GM12878 (cell line): Measurements from ENCODE around the gene PGBD5. TPM values are rescaled to one million over a fixed set of nuclear protein-coding genes. Genes with fewer than 3 reads are reported as not detected.

Source experiments
- ATAC-seq: fragments of 200-7000 bp; cut with Tn5 transposase; 3 replicates; pipeline ENCODE4 v1.9.1; 2020; ENCODE audit warnings: mild to moderate bottlenecking, moderate library complexity
- BruUV-seq: library from RNA; stranded (reverse); fragments of 400-500 nt; replicated peaks from 2 replicates; lab custom pipeline; 2021; lab: Mats Ljungman, UMichigan
- CTCF ChIA-PET: fragments of 300-600 bp; sonication (Branson Sonifier 250); formaldehyde crosslinking; extraction: SDS; loops from one replicate; lab custom pipeline; 2021; ENCODE audit warnings: inconsistent platforms; lab: Yijun Ruan, JAX
- POLR2A ChIA-PET: fragments of 350-600 bp; formaldehyde crosslinking; extraction: SDS; loops from one replicate; lab custom pipeline; 2021; ENCODE audit warnings: inconsistent platforms; lab: Charles Lee
- RAD21 ChIA-PET: fragments of 300-600 bp; sonication (Branson Sonifier 250); formaldehyde crosslinking; loops from one replicate; lab custom pipeline; 2023; ENCODE audit warnings: antibody characterized with exemption; ENCODE audit not compliant: unreplicated experiment; lab: Charles Lee
- SMC1A ChIA-PET: fragments of 300-600 bp; sonication (Branson Sonifier 250); formaldehyde crosslinking; loops from one replicate; lab custom pipeline; 2023; ENCODE audit not compliant: unreplicated experiment, uncharacterized antibody; lab: Charles Lee
- DNase-seq: peaks from one replicate; pipeline ENCODE4 v3.0.0-alpha.2; 2011; ENCODE audit warnings: low read depth, low spot score
- FAIRE-seq: peaks from 3 replicates; lab custom pipeline; 2011; peaks lifted over from hg19 to GRCh38; lab: Jason Lieb, UNC
- H2AFZ ChIP-seq: 2 replicates; pipeline ENCODE4 v1.6.0; 2011; ENCODE audit warnings: low read depth, low read length, control low read depth; ENCODE audit not compliant: control insufficient read depth
- H3K27ac ChIP-seq: 2 replicates; pipeline ENCODE4 v1.5.1; 2011; ENCODE audit warnings: control low read depth; ENCODE audit not compliant: control insufficient read depth, insufficient read depth
- H3K27me3 ChIP-seq, 2 experiments: replicated peaks in 1 of 2; 2 replicates each; pipeline versions ENCODE4 v1.6.0 to v1.6.1; 2011; ENCODE audit warnings: low read length in 1 of 2; ENCODE audit not compliant: control insufficient read depth in 2 of 2, insufficient read depth in 2 of 2
- H3K36me3 ChIP-seq, 2 experiments: 2 replicates each; pipeline ENCODE4 v1.5.1; 2011; ENCODE audit warnings: low read length in 1 of 2; ENCODE audit not compliant: control insufficient read depth in 2 of 2, insufficient read depth in 2 of 2
- H3K4me1 ChIP-seq: 2 replicates; pipeline ENCODE4 v1.6.1; 2011; ENCODE audit warnings: mild to moderate bottlenecking, low read length, moderate library complexity, mixed read lengths; ENCODE audit not compliant: control insufficient read depth, insufficient read depth
- H3K4me2 ChIP-seq: 2 replicates; pipeline ENCODE4 v1.6.0; 2011; ENCODE audit warnings: control low read depth; ENCODE audit not compliant: control insufficient read depth, insufficient read depth
- H3K4me3 ChIP-seq: fragments of 200-600 bp; sonication (generic); 2 replicates; pipeline ENCODE4 v1.5.1; 2016
- H3K79me2 ChIP-seq: 2 replicates; pipeline ENCODE4 v1.6.0; 2011; ENCODE audit warnings: low read length; ENCODE audit not compliant: control insufficient read depth, insufficient read depth
- H3K9ac ChIP-seq: 2 replicates; pipeline ENCODE4 v1.8.0; 2011; ENCODE audit warnings: low read length, control low read depth, mixed read lengths; ENCODE audit not compliant: control insufficient read depth, insufficient read depth
- H3K9me3 ChIP-seq: replicated peaks from 3 replicates; pipeline ENCODE4 v1.5.1; 2011; ENCODE audit warnings: mild to moderate bottlenecking, low read length; ENCODE audit not compliant: control insufficient read depth, insufficient read depth
- H4K20me1 ChIP-seq: 2 replicates; pipeline ENCODE4 v1.6.0; 2011; ENCODE audit not compliant: control insufficient read depth, insufficient read depth
- BCL11A ChIP-seq: IDR thresholded peaks from 2 replicates; pipeline ENCODE4 v1.6.1; 2011; ENCODE audit warnings: low read depth, low read length
- BCLAF1 ChIP-seq: fragments of 450-650 bp; IDR thresholded peaks from 2 replicates; pipeline ENCODE4 v1.6.1; 2017; ENCODE audit warnings: antibody characterized with exemption, mild to moderate bottlenecking, moderate library complexity
- BMI1 ChIP-seq: fragments of 450-650 bp; IDR thresholded peaks from 2 replicates; pipeline ENCODE4 v1.6.1; 2016; ENCODE audit warnings: mild to moderate bottlenecking, moderate library complexity, borderline replicate concordance
- CTCF ChIP-seq, 3 experiments: IDR thresholded peaks in 2 of 3; conservative IDR thresholded peaks in 1 of 3; 2 replicates each; pipeline ENCODE4 v1.5.1; 2011; ENCODE audit warnings: low read depth in 3 of 3, low read length in 3 of 3, mild to moderate bottlenecking in 3 of 3, control low read depth in 2 of 3, moderate library complexity in 2 of 3, inconsistent platforms in 1 of 3, mixed read lengths in 1 of 3; ENCODE audit not compliant: control insufficient read depth in 2 of 3, insufficient read depth in 1 of 3; ENCODE audit errors: extremely low read depth in 1 of 3
- FOXM1 ChIP-seq: IDR thresholded peaks from 2 replicates; pipeline ENCODE4 v1.6.1; 2012; ENCODE audit warnings: low read depth, mild to moderate bottlenecking, inconsistent platforms, low read length, moderate library complexity
- HDGF ChIP-seq: fragments of 450-650 bp; IDR thresholded peaks from 2 replicates; pipeline ENCODE4 v1.6.1; 2016; ENCODE audit warnings: antibody characterized with exemption
- RAD51 ChIP-seq: fragments of 450-650 bp; IDR thresholded peaks from 2 replicates; pipeline ENCODE4 v1.6.1; 2016; ENCODE audit warnings: moderate library complexity, mild to moderate bottlenecking, inconsistent platforms
- SMAD1 ChIP-seq: fragments of 450-650 bp; IDR thresholded peaks from 2 replicates; pipeline ENCODE4 v1.6.1; 2018; ENCODE audit warnings: mild to moderate bottlenecking, low read depth; ENCODE audit not compliant: partially characterized antibody
- SREBF2 ChIP-seq: IDR thresholded peaks from 2 replicates; pipeline ENCODE4 v1.6.1; 2012; ENCODE audit warnings: mild to moderate bottlenecking, low read length
- TCF12 ChIP-seq: IDR thresholded peaks from 2 replicates; pipeline ENCODE4 v1.6.1; 2011; ENCODE audit warnings: low read depth, mild to moderate bottlenecking, low read length
- ZBED1 ChIP-seq: IDR thresholded peaks from 2 replicates; pipeline ENCODE4 v1.6.1; 2016; ENCODE audit warnings: borderline replicate concordance
- WGBS: methylation state at CpG from one replicate; pipeline ENCODE4 v1.1.6; 2016; ENCODE audit warnings: low lambda C conversion rate; ENCODE audit not compliant: insufficient replicate concordance, insufficient coverage; ENCODE audit errors: missing lambda C conversion rate; 5-methylcytosine and 5-hydroxymethylcytosine counted together
- in situ Hi-C: fragments of 300-500 bp; cut with MboI; formaldehyde crosslinking; loops from 9 replicates; pipeline ENCODE4 v1.14.3; 2018; ENCODE audit warnings: mixed read lengths
- intact Hi-C: fragments of 100-400 bp; cut with micrococcal nuclease; formaldehyde crosslinking; loops from one replicate; pipeline ENCODE4 v1.14.2; 2022; ENCODE audit not compliant: unreplicated experiment
- polyA plus RNA-seq, 11 experiments: library from polyadenylated mRNA; depleted of rRNA in 4 of 11; unstranded in 6 of 11; stranded (reverse) in 5 of 11; fragments of >200 nt; fragmentation: Nextera tagmentation in 4 of 11; fragmentation: Illumina TruSeq in 1 of 11; extraction: Ambion mirVana in 4 of 11; extraction: Trizol in 1 of 11; gene quantifications; 1 replicate in 1 of 11; 2 replicates in 10 of 11; pipeline versions ENCODE4 v1.2.1 to v1.2.3, GENCODE V29; 2011 to 2016; ENCODE audit warnings: inconsistent platforms in 2 of 11, missing spikeins in 2 of 11, low read depth in 1 of 11
- total RNA-seq, 4 experiments: library from RNA; depleted of rRNA in 3 of 4; stranded (reverse); fragments of >200 nt in 3 of 4; fragmentation: Illumina TruSeq in 1 of 4; extraction: Trizol in 1 of 4; gene quantifications; 2 replicates each; pipeline versions ENCODE4 v1.2.1 to v1.2.3, GENCODE V29; 2013 to 2021

PGBD5 gene
- total and polyA plus RNA-seq, 10 of the 15 experiments (the other 5 are each of a cell fraction or from before 2014, with no cell fraction given): 0.03 TPM; not detected in 9

- FAIRE-seq (no peak), DNase-seq (no peak), ATAC-seq (peak; percentile 12; the same call in 1 of the 3 replicates)
- Histone ChIP-seq H3K79me2 (no peaks in the 10 kb centered on the region), H3K4me2 (no peak overlapping the region), H3K9me3 (no peaks in the 10 kb centered on the region), H3K36me3 (no peaks in the 10 kb centered on the region), H4K20me1 (no peaks in the 10 kb centered on the region), H3K4me3 (no peak overlapping the region), H3K27me3 (no peaks in the 10 kb centered on the region; a peak in 1 of 4 replicates), H3K9ac (no peak overlapping the region), H3K27ac (no peak overlapping the region), H3K4me1 (no peaks in the 10 kb centered on the region; the same call in 1 of the 2 replicates), H2AFZ (no peak overlapping the region)
- POLR2A ChIA-PET: no interaction called here
- RAD21 ChIA-PET: no interaction called here
- intact Hi-C loops (no loop called here), in situ Hi-C loops (no loop called here)
- 43% methylated on average over 17 of the region's 28 CpGs for WGBS
- SMC1A ChIA-PET: interaction anchor here (0.5 kb wide), 1 partner anchor 391 kb away, joined by 3 read pairs; no protein-coding TSS in a partner anchor
- CTCF ChIA-PET: no interaction called here
- BruUV-seq: no TSS peak
- no peak for TF ChIP-seq RAD51
These were observed 134.2 kb downstream of the PGBD5 start for GRCh38 chr1:230291731-230292620.

DNA sequence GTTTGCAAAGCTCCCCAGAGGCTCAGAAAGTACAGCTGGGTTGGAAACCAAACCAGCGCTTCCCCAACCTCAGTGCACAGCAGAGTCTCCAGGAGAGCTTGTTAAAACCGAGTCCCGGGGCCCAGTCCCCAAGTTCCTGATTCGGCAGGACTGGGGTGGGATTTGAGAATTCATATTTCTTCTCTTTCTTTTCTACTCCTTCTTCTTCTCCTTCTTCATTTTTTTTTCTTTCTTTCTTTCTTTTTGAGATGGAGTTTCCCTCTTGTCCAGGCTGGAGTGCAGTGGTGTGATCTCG is 136.8 kb downstream of the PGBD5 start:
- H3K9me3 ChIP-seq: no peaks in the 10 kb centered on the region
- H3K4me2 ChIP-seq: no peak overlapping the region
- CTCF ChIA-PET: no interaction called here
- no peaks in the 10 kb centered on the region for H3K79me2 ChIP-seq
- BruUV-seq: no TSS peak
- H3K4me1 ChIP-seq: no peaks in the 10 kb centered on the region; the same call in 1 of the 2 replicates
- FAIRE-seq: no peak
- H3K27ac ChIP-seq: no peak overlapping the region
- RAD21 ChIA-PET: interaction anchor here (1.2 kb wide), 1 partner anchor 179 kb away, joined by 4 read pairs; no protein-coding TSS in a partner anchor
- SMC1A ChIA-PET: no interaction called here
- no peak overlapping the region for H3K9ac ChIP-seq
- in situ Hi-C loops (no loop called here), intact Hi-C loops (no loop called here)
- POLR2A ChIA-PET: no interaction called here
- no peaks in the 10 kb centered on the region; a peak in 1 of 4 replicates for H3K27me3 ChIP-seq
- no peak; the same call in 2 of the 3 replicates for ATAC-seq
- H4K20me1 ChIP-seq: no peaks in the 10 kb centered on the region
- DNase-seq: no peak
- 27% methylated on average over 5 of the region's 5 CpGs for WGBS
- H3K36me3 ChIP-seq: no peaks in the 10 kb centered on the region
- H3K4me3 ChIP-seq: no peak overlapping the region
- H2AFZ ChIP-seq: no peak overlapping the region
- TF ChIP-seq SMAD1 (no peak), BCLAF1 (no peak), CTCF (IDR thresholded peaks at IDR 0.05 in 2 of 3, conservative IDR thresholded peaks at IDR 0.05 in 1 of 3; ENCODE audit: control insufficient read depth in 2 of 3, extremely low read depth in 1 of 3, insufficient read depth in 1 of 3, low read depth in 3 of 3, low read length in 3 of 3) (no peak), ZBED1 (no peak), BMI1 (no peak), HDGF (no peak), TCF12 (no peak), FOXM1 (no peak), BCL11A (no peak), SREBF2 (no peak)
